ENCODE measurements around the gene URB1.
"Not testable (repeated sequence)": the region's sequence is repeated elsewhere in the genome, so short reads cannot be mapped to it uniquely, and the experiment has no call there.

URB1 gene

GRCh38 chr21:32270748-32271147 is 122.1 kb downstream of the URB1 start:
- TF ChIP-seq, protein P1, sequence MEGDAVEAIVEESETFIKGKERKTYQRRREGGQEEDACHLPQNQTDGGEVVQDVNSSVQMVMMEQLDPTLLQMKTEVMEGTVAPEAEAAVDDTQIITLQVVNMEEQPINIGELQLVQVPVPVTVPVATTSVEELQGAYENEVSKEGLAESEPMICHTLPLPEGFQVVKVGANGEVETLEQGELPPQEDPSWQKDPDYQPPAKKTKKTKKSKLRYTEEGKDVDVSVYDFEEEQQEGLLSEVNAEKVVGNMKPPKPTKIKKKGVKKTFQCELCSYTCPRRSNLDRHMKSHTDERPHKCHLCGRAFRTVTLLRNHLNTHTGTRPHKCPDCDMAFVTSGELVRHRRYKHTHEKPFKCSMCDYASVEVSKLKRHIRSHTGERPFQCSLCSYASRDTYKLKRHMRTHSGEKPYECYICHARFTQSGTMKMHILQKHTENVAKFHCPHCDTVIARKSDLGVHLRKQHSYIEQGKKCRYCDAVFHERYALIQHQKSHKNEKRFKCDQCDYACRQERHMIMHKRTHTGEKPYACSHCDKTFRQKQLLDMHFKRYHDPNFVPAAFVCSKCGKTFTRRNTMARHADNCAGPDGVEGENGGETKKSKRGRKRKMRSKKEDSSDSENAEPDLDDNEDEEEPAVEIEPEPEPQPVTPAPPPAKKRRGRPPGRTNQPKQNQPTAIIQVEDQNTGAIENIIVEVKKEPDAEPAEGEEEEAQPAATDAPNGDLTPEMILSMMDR (IDR thresholded peaks at IDR 0.05; ENCODE audit: insufficient read depth, low read length, poor library complexity, severe bottlenecking), result no peak
- no peak for TF ChIP-seq EZH2phosphoT487 (conservative IDR thresholded peaks at IDR 0.05; ENCODE audit: low read length)
- Histone ChIP-seq H3K9me2 (replicated peaks; ENCODE audit: insufficient read depth, low read length) (no peaks in the 10 kb centered on the region), H3K4me3 (ENCODE audit: insufficient read depth, low read length, poor library complexity, severe bottlenecking) (no peak overlapping the region), H3K9ac (ENCODE audit: low read length) (no peak overlapping the region), H3K27ac (ENCODE audit: low read depth, low read length) (no peak overlapping the region), H3K27me3 (ENCODE audit: low read length) (no peaks in the 10 kb centered on the region), H3K79me2 (ENCODE audit: insufficient read depth, low read length) (peaks cover 8% of the 10 kb centered on the region; the same call in 1 of the 2 replicates), H2AFZ (ENCODE audit: low read depth, low read length, severe bottlenecking) (no peak overlapping the region), H3K9me3 (ENCODE audit: insufficient read depth, low read length) (no peaks in the 10 kb centered on the region), H3K4me2 (ENCODE audit: low read depth, low read length, poor library complexity, severe bottlenecking) (no peak overlapping the region), H3F3A (ENCODE audit: insufficient read depth) (no peaks in the 10 kb centered on the region), H4K20me1 (ENCODE audit: low read depth, low read length) (no peaks in the 10 kb centered on the region), H3K36me3 (ENCODE audit: low read length) (peaks cover 23% of the 10 kb centered on the region; the same call in 1 of the 2 replicates)

- H3K36me3 ChIP-seq (ENCODE audit: low read length), result peaks cover 12% of the 10 kb centered on the region; the same call in 1 of the 2 replicates
- H3K4me3 ChIP-seq (ENCODE audit: insufficient read depth, low read length, poor library complexity, severe bottlenecking); H3K9me2 ChIP-seq (replicated peaks; ENCODE audit: insufficient read depth, low read length); H3K27me3 ChIP-seq (ENCODE audit: low read length); H3F3A ChIP-seq (ENCODE audit: insufficient read depth); H3K9ac ChIP-seq (ENCODE audit: low read length); H2AFZ ChIP-seq (ENCODE audit: low read depth, low read length, severe bottlenecking); H3K79me2 ChIP-seq (ENCODE audit: insufficient read depth, low read length); H4K20me1 ChIP-seq (ENCODE audit: low read depth, low read length); H3K9me3 ChIP-seq (ENCODE audit: insufficient read depth, low read length); H3K4me2 ChIP-seq (ENCODE audit: low read depth, low read length, poor library complexity, severe bottlenecking); H3K27ac ChIP-seq (ENCODE audit: low read depth, low read length): not testable (repeated sequence)
Observed at GRCh38 chr21:32265321-32265720, 127.5 kb downstream of the URB1 start.

- no peaks in the 10 kb centered on the region; the same call in 1 of the 2 replicates for H3F3A ChIP-seq (ENCODE audit: insufficient read depth)
- no peak overlapping the region for H3K9ac ChIP-seq (ENCODE audit: low read length)
- H3K4me2 ChIP-seq (ENCODE audit: low read depth, low read length, poor library complexity, severe bottlenecking), result no peak overlapping the region
- no peaks in the 10 kb centered on the region for H3K27me3 ChIP-seq (ENCODE audit: low read length)
- H3K4me3 ChIP-seq (ENCODE audit: insufficient read depth, low read length, poor library complexity, severe bottlenecking), result no peak overlapping the region
- H3K36me3 ChIP-seq (ENCODE audit: low read length), result no peaks in the 10 kb centered on the region
- H3K27ac ChIP-seq (ENCODE audit: low read depth, low read length), result no peak overlapping the region
- H3K79me2 ChIP-seq (ENCODE audit: insufficient read depth, low read length), result no peaks in the 10 kb centered on the region
- no peak overlapping the region for H2AFZ ChIP-seq (ENCODE audit: low read depth, low read length, severe bottlenecking)
- H4K20me1 ChIP-seq (ENCODE audit: low read depth, low read length), result no peaks in the 10 kb centered on the region
- H3K9me2 ChIP-seq (replicated peaks; ENCODE audit: insufficient read depth, low read length), result no peaks in the 10 kb centered on the region
- TF ChIP-seq, protein P1 (IDR thresholded peaks at IDR 0.05; ENCODE audit: insufficient read depth, low read length, poor library complexity, severe bottlenecking), result no peak
- no peak for TF ChIP-seq EZH2phosphoT487 (conservative IDR thresholded peaks at IDR 0.05; ENCODE audit: low read length)
- H3K9me3 ChIP-seq (ENCODE audit: insufficient read depth, low read length), result no peaks in the 10 kb centered on the region
Observed at GRCh38 chr21:32261929-32262328, 130.9 kb downstream of the URB1 start.
